Stimulated activated CD4-positive, alpha-beta T cell treated with anti-CD3 and anti-CD28 coated beads, Interleukin-15, amount 100 ng/mL, for 24 hours (primary cell): ENCODE data around the gene ESYT3.

Experiments
- DNase-seq: peaks from one replicate; pipeline ENCODE4 v3.0.0-alpha.2; 2020

The ESYT3 gene

GRCh38 chr3:138434276-138434874 is at the start of gene ESYT3:
Gene ESYT3 (plus strand): TSS chr3:138434616. CDS start chr3:138434799, 183 bp downstream.
- peak; percentile 85 for DNase-seq

- no peak for DNase-seq
Measured at GRCh38 chr3:138384976-138385375, 49.4 kb upstream of the ESYT3 start.

- DNase-seq, result no peak
Measured at GRCh38 chr3:138389144-138389601, 45.2 kb upstream of the ESYT3 start.

GRCh38 chr3:138389841-138390581 is 44.4 kb upstream of the ESYT3 start:
- DNase-seq, result no peak

GRCh38 chr3:138390582-138390932 is 43.9 kb upstream of the ESYT3 start:
- no peak for DNase-seq

GRCh38 chr3:138394156-138394555 is 40.3 kb upstream of the ESYT3 start:
- no peak for DNase-seq

GRCh38 chr3:138394686-138395085 is 39.7 kb upstream of the ESYT3 start:
- no peak for DNase-seq

GRCh38 chr3:138395865-138396751 is 38.3 kb upstream of the ESYT3 start:
- no peak for DNase-seq

- no peak for DNase-seq
Measured at GRCh38 chr3:138396752-138397410, 37.5 kb upstream of the ESYT3 start.

- DNase-seq, result no peak
Measured at GRCh38 chr3:138397983-138398382, 36.4 kb upstream of the ESYT3 start.

- DNase-seq, result no peak
Measured at GRCh38 chr3:138398791-138399575, 35.4 kb upstream of the ESYT3 start.

GRCh38 chr3:138399766-138400165 is 34.6 kb upstream of the ESYT3 start:
- DNase-seq, result no peak

GRCh38 chr3:138400651-138401070 is 33.8 kb upstream of the ESYT3 start:
- DNase-seq, result no peak

- no peak for DNase-seq
Measured at GRCh38 chr3:138401834-138402233, 32.6 kb upstream of the ESYT3 start.

GRCh38 chr3:138404121-138404520 is 30.3 kb upstream of the ESYT3 start:
- DNase-seq, result no peak

- DNase-seq, result no peak
Measured at GRCh38 chr3:138405001-138405400, 29.4 kb upstream of the ESYT3 start.

- DNase-seq, result no peak
Measured at GRCh38 chr3:138405486-138405885, 28.9 kb upstream of the ESYT3 start.

- DNase-seq, result no peak
Measured at GRCh38 chr3:138406606-138407005, 27.8 kb upstream of the ESYT3 start.

- no peak for DNase-seq
Measured at GRCh38 chr3:138407236-138407907, 27.0 kb upstream of the ESYT3 start.

- DNase-seq, result no peak
Measured at GRCh38 chr3:138408751-138409570, 25.5 kb upstream of the ESYT3 start.
